Bronchial epithelial cell (primary cell): ENCODE results near the gene QPCT. TPM values are rescaled to one million over a fixed set of nuclear protein-coding genes. Genes with fewer than 3 reads are reported as not detected.

Source experiments
- DNase-seq: peaks from one replicate; pipeline ENCODE4 v3.0.0-alpha.2; 2010; ENCODE audit warnings: low read depth
- FAIRE-seq: peaks from 2 replicates; lab custom pipeline; 2011; peaks lifted over from hg19 to GRCh38; lab: Jason Lieb, UNC
- H3K27me3 ChIP-seq: 2 replicates; pipeline ENCODE4 v1.5.1; 2011; ENCODE audit warnings: low read length; ENCODE audit not compliant: control insufficient read depth, insufficient read depth
- H3K36me3 ChIP-seq: 2 replicates; pipeline ENCODE4 v1.5.1; 2011; ENCODE audit warnings: low read length; ENCODE audit not compliant: control insufficient read depth, insufficient read depth
- H3K4me3 ChIP-seq: 2 replicates; pipeline ENCODE4 v1.5.1; 2011; ENCODE audit warnings: mild to moderate bottlenecking, low read depth, low read length, control low read depth
- CTCF ChIP-seq: IDR thresholded peaks from 2 replicates; pipeline ENCODE4 v1.5.1; 2011; ENCODE audit warnings: mild to moderate bottlenecking, moderate library complexity, low read length, control low read depth, inconsistent platforms; ENCODE audit not compliant: insufficient read depth, severe bottlenecking
- total RNA-seq: library from RNA; depleted of rRNA; stranded (reverse); fragments of >200 nt; gene quantifications from 2 replicates; pipeline ENCODE4 v1.2.1, GENCODE V29; 2014

Gene QPCT
- total RNA-seq, 1 donor from 2014 or later, result 7.6 TPM

DNA sequence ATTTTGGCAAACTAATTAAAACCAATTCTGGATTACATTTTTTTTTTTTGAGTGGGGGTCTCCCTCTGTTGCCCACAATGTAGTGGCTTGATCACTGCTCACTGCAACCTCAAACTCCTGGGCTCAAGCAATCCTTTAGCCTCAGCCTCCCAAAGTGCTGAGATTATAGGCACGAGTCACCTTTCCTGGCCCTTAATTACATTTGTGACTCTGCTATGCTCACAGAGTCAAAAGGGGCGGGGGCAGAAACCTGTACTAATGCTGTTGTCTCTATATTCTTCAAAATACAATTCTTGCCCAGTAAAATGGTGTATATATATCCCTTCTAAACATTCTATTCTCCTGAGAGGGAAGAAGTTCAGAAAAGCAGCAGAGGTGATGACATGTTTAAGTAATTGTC is 43.0 kb upstream of the QPCT start:
- H3K4me3 ChIP-seq, result no peak overlapping the region
- no peaks in the 10 kb centered on the region for H3K36me3 ChIP-seq
- FAIRE-seq (no peak), DNase-seq (no peak)
- no peak for TF ChIP-seq CTCF
- no peaks in the 10 kb centered on the region for H3K27me3 ChIP-seq

DNA sequence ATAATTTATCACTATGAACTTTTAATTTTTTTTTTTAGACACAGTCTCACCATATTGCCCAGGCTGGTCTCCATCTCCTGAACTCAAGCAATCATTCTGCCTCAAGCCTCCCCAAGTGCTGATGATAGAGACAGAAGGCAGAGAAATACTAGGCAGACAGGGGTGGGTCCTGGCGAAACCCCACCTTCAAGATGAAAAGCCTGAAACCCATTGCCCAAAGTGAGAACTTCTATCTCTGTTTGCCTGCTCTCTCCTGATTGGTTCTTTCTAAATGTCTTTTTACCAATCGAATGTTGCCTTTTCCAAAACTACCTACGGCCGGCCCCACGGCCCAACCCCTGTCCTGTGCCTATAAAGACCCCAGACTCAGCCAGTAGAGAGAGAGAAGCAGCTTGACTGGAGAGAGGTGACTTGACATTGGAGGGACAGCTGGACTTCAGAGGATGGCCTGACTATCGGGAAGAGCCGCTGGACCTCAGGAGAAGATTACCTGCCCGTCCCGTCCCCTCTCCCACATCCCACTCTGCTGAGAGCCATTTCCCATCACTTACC is 41.7 kb upstream of the QPCT start:
- DNase-seq (no peak), FAIRE-seq (no peak)
- no peak for TF ChIP-seq CTCF
- Histone ChIP-seq H3K4me3 (no peak overlapping the region), H3K36me3 (no peaks in the 10 kb centered on the region), H3K27me3 (no peaks in the 10 kb centered on the region)

GRCh38 chr2:37306024-37306423 is 38.4 kb upstream of the QPCT start:
- Histone ChIP-seq H3K36me3 (no peaks in the 10 kb centered on the region), H3K4me3 (no peak overlapping the region), H3K27me3 (no peaks in the 10 kb centered on the region)
- FAIRE-seq, result no peak
- no peak for DNase-seq
- no peak for TF ChIP-seq CTCF

DNA sequence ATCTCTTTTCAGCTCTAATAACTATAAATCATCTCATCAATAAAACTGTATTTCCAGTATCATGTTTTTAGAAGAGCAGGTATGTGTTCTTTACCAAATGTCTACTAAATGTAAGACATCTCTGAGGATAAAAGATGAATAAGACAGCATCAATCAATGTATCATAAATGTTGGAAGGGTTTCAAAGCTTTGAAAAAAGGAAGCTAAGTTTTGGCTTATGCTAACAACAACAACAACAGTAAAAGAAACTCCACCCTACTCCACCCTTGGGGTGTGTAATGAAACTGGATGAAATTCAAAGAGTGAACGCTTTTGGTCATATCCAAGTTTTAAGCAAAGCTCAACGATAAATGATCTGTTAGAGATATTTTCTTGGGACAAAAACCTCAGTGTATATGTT is 36.9 kb upstream of the QPCT start:
- no peak for DNase-seq
- Histone ChIP-seq H3K27me3 (no peaks in the 10 kb centered on the region), H3K4me3 (no peak overlapping the region), H3K36me3 (no peaks in the 10 kb centered on the region)
- FAIRE-seq, result no peak
- no peak for TF ChIP-seq CTCF

GRCh38 chr2:37315364-37315763 is 29.1 kb upstream of the QPCT start:
- H3K4me3 ChIP-seq, result no peak overlapping the region
- H3K36me3 ChIP-seq, result no peaks in the 10 kb centered on the region
- H3K27me3 ChIP-seq, result no peaks in the 10 kb centered on the region
- FAIRE-seq, result no peak
- DNase-seq, result no peak
- no peak for TF ChIP-seq CTCF

DNA sequence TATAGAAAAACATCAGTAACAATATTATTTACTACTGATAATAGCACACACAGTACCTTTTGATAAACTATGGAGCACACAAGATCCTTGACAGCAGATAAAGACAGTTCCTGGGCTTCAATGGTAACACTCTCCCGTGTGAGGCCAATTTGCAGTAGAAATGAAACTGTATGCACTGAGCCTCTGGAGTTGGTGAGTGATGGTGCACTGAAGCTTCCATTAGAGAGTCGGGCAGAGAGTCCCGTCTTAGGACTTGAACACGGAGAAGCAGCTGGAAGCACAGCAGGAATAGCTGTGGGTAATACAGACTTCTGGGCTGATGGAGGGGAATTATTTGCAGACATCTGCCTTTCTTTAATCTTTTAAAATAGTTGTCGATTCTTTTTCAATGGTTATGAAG is 28.2 kb upstream of the QPCT start:
- H3K27me3 ChIP-seq, result no peaks in the 10 kb centered on the region
- H3K4me3 ChIP-seq, result no peak overlapping the region
- no peak for TF ChIP-seq CTCF
- H3K36me3 ChIP-seq, result no peaks in the 10 kb centered on the region
- FAIRE-seq, result no peak
- DNase-seq, result no peak
